Epidermal melanocyte (primary cell): ENCODE results near the gene INO80D.

Experiments
- DNase-seq: peaks from one replicate; pipeline ENCODE4 v3.0.0; 2011; ENCODE audit warnings: low spot score; ENCODE audit not compliant: insufficient read length

INO80D gene

DNA sequence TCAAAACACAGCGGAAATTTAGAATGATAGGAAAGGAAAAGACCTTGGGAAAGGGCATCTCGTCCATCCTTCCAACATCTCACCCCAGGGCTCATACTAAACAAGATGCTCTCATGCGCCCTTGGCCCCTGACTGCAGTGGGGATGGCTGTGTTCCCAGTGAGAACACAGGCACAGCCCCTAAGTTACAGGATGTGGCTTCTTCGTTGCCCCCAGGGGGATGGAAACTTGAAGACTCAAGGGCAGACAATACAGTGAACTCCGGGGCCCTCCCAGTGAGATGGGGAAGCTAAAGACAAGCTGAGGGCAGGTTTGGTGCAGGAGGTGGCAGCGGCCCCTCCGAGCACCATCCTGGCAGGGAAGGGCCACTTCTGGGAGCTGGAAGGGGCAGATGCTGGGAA is 139.7 kb downstream of the INO80D start:
- DNase-seq, result no peak
